GM19099 (cell line): ENCODE results near the gene SFTPB.

Experiments
- POLR2A ChIP-seq: IDR thresholded peaks from 3 replicates; pipeline ENCODE4 v1.6.1; 2011; ENCODE audit warnings: low read depth; ENCODE audit not compliant: insufficient read length; ENCODE audit errors: extremely low read depth

The SFTPB gene

GRCh38 chr2:85656468-85656867 lies 11.5 kb downstream of the SFTPB start:
- TF ChIP-seq POLR2A: no peak

DNA sequence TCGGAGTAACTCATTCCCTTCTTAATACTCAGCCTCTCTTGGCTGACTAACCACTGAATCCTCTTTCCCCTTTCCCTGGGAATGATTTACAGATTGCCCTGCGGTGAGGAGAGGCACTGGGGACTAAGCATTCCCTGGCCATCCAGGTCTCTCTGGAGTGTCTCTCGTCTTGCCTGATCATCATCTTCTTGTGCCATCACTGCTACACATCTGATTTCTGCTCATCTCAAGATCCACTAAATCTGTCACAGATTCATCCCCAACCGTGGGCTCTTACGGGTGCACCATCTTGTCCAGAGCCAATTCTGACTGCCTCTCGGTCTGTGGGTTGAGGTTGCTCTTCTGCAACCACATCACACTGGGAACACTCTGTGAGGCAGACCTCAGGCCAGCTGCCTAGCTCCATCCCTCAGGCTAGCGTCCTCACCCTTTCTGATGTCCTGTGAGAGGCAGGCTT lies 12.0 kb downstream of the SFTPB start:
- TF ChIP-seq POLR2A: no peak

DNA sequence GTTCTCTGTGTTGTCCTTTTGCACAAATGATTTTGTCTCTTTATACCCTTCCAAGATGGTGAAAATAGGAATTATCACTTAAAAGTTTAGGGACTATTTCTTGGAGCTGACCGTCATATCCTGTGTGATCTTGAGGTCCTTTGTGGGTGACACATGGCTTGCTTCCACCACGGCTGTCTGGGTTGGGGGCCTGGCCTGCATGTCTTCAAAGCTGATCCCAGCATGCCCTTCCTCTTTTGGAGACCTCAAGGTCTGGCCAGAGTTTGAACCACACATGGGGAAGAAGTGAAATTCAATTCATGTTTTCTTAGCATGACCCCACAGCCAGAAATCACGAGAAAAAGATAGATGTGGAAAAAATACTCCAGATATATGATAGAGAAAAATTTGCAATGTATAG lies 14.0 kb downstream of the SFTPB start:
- TF ChIP-seq POLR2A: no peak

DNA sequence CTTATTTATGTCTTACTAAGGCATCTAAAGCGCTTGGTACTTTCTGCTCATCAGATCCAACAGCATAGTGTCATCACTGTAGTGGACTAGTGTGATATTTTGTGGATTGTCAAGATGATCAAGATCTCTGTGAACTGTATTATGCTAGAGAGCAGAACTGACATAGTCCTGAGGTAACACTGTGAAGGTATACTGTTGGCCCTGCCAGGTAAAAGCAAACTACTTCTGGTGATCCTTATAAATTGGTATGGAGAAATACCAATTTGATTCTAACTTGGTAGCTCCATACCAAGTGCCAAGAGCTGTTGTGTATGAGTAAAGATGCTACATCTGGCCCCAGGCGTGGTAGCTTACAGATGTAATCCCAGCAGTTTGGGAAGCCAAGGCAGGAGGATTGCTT lies 15.9 kb downstream of the SFTPB start:
- TF ChIP-seq POLR2A: no peak

GRCh38 chr2:85651097-85651496 lies 16.9 kb downstream of the SFTPB start:
- TF ChIP-seq POLR2A: no peak

- TF ChIP-seq POLR2A: no peak
These were observed 17.5 kb downstream of the SFTPB start for GRCh38 chr2:85650456-85650855.

- TF ChIP-seq POLR2A: no peak
These were observed 18.5 kb downstream of the SFTPB start for GRCh38 chr2:85649201-85650190.

DNA sequence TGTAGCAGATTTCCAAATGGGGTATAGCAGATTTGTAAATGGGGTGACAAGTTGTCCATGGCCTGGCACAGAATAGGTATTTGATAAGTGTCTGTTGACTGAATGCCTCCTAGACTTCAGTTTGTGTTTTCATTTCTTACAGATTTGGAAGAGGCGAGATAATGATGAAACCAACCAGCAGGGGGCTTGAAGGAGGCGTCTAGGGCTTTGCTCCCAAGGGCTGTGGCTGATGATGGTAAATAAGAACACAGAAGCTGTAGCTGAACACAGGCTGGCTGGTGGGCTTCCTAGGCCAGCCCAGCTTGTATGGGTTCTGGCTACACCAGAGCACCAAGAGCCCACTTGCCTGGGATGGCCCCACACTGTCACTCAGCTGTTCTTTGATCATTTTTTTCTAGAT lies 19.4 kb downstream of the SFTPB start:
- TF ChIP-seq POLR2A: no peak

GRCh38 chr2:85647823-85648526 lies 20.0 kb downstream of the SFTPB start:
- no peak for TF ChIP-seq POLR2A

GRCh38 chr2:85646166-85646565 lies 21.8 kb downstream of the SFTPB start:
- no peak for TF ChIP-seq POLR2A

GRCh38 chr2:85644909-85645308 lies 23.1 kb downstream of the SFTPB start:
- TF ChIP-seq POLR2A: no peak

GRCh38 chr2:85642725-85643124 lies 25.3 kb downstream of the SFTPB start:
- no peak for TF ChIP-seq POLR2A

DNA sequence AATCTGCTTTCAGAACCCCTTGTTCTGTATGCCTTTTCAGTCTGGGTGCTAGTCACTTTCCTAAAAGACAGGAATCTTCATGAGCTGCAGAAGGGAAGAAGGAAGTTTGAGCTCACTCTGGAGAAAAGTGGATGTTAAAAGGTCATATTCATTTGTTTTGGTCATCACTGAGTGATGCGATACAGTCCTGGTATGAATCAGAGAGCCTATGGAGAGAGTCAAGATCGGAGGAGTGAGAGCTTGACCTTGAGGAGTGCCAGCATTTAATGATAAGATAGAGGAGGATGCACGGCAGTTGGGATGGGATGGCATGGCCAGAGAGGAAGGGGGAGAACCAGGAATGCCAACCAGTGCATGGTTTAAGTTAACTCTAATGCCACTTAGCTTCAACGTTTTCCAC lies 32.4 kb downstream of the SFTPB start:
- no peak for TF ChIP-seq POLR2A

GRCh38 chr2:85635011-85635410 lies 33.0 kb downstream of the SFTPB start:
- TF ChIP-seq POLR2A: no peak

- no peak for TF ChIP-seq POLR2A
These were observed 36.7 kb downstream of the SFTPB start for GRCh38 chr2:85631316-85631715.

DNA sequence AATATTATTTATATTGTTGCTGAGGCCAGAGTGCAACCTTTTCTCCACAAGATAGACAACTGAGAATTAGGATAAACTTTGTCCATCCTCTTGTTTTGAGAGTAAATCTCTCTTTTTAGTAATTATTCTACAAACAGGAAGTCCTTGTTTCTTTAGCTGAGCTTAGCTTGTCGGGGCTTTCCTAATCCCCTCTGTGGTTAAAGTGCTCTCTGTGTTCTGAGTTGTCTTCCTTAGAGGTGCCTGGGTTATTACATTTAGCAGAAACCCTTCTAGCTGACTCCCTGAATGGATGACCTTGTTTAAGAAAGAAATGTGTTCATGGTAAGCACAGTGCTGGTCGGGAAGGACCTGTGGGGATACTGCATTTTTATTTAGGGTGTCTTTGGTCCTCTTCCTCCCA lies 39.3 kb downstream of the SFTPB start:
- TF ChIP-seq POLR2A: no peak
